K562 (cell line): ENCODE measurements around the gene ADGRB3. TPM values are rescaled to one million over a fixed set of nuclear protein-coding genes. Genes with fewer than 3 reads are reported as not detected.
A peak's percentile ranks its signal among the peaks of the same experiment; 100 is the strongest.

ENCODE experiments used
- ARID2 ChIP-seq: fragments of 450-650 bp; IDR thresholded peaks from 2 replicates; pipeline ENCODE4 v1.6.1; 2017; ENCODE audit warnings: antibody characterized with exemption, mild to moderate bottlenecking
- CC2D1A ChIP-seq: fragments of 450-650 bp; IDR thresholded peaks from 2 replicates; pipeline ENCODE4 v1.6.1; 2017; ENCODE audit warnings: mild to moderate bottlenecking
- GATAD2B ChIP-seq: fragments of 450-650 bp; IDR thresholded peaks from 2 replicates; pipeline ENCODE4 v1.6.1; 2017; ENCODE audit warnings: mild to moderate bottlenecking, borderline replicate concordance
- HLTF ChIP-seq: fragments of 450-650 bp; IDR thresholded peaks from 2 replicates; pipeline ENCODE4 v1.6.1; 2016
- ZNF766 ChIP-seq: fragments of 200-800 bp; sonication (Bioruptor generic); conservative IDR thresholded peaks from 2 replicates; pipeline ENCODE4 v1.6.1; 2016; ENCODE audit warnings: missing genetic modification characterization, missing compliant biosample characterization
- polyA plus RNA-seq, 8 experiments: library from polyadenylated mRNA; depleted of rRNA in 4 of 8; stranded (reverse) in 5 of 8; unstranded in 3 of 8; fragments of >200 nt; fragmentation: Nextera tagmentation in 2 of 8; fragmentation: Illumina TruSeq in 1 of 8; extraction: Ambion mirVana in 2 of 8; extraction: Trizol in 1 of 8; gene quantifications; 2 replicates each; pipeline versions ENCODE4 v1.2.1 to v1.2.3, GENCODE V29; 2011 to 2014; ENCODE audit warnings: inconsistent platforms in 1 of 8, missing spikeins in 1 of 8
- total RNA-seq, 7 experiments: library from RNA; depleted of rRNA in 6 of 7; stranded (reverse); fragments of >200 nt in 6 of 7; fragmentation: Illumina TruSeq in 2 of 7; extraction: Trizol in 2 of 7; gene quantifications; 2 replicates each; pipeline versions ENCODE4 v1.2.1 to v1.2.3, GENCODE V29; 2011 to 2021; ENCODE audit warnings: low replicate concordance in 1 of 7
- TF ChIP-seq, protein P1 (sequence below), 2 experiments: fragments of 450-650 bp; formaldehyde crosslinking in 1 of 2; IDR thresholded peaks; 2 replicates each; pipeline versions ENCODE4 v1.4.0 to v1.6.1; 2014 to 2020; ENCODE audit warnings: mild to moderate bottlenecking in 2 of 2, borderline replicate concordance in 1 of 2, low read depth in 1 of 2
- TF ChIP-seq, protein P2 (sequence below): IDR thresholded peaks from 2 replicates; pipeline ENCODE4 v1.6.1; 2012; ENCODE audit warnings: low read depth, low read length, improper control_type of control experiment, borderline replicate concordance
- TF ChIP-seq, protein P3 (sequence below), 2 experiments: fragments of 450-650 bp; IDR thresholded peaks; 2 replicates each; pipeline ENCODE4 v1.6.1; 2018; ENCODE audit warnings: mild to moderate bottlenecking in 2 of 2, low read depth in 1 of 2; ENCODE audit not compliant: partially characterized antibody in 2 of 2
- TF ChIP-seq, protein P4 (sequence below): fragments of 450-650 bp; formaldehyde crosslinking; IDR thresholded peaks from 2 replicates; pipeline ENCODE4 v1.4.0; 2020; ENCODE audit warnings: mild to moderate bottlenecking, moderate library complexity

Gene ADGRB3
- total and polyA plus RNA-seq, 9 of the 15 experiments (the other 6 are each of a cell fraction or from before 2014, with no cell fraction given): 0.90 to 7.8 (median 2.4) TPM

DNA sequence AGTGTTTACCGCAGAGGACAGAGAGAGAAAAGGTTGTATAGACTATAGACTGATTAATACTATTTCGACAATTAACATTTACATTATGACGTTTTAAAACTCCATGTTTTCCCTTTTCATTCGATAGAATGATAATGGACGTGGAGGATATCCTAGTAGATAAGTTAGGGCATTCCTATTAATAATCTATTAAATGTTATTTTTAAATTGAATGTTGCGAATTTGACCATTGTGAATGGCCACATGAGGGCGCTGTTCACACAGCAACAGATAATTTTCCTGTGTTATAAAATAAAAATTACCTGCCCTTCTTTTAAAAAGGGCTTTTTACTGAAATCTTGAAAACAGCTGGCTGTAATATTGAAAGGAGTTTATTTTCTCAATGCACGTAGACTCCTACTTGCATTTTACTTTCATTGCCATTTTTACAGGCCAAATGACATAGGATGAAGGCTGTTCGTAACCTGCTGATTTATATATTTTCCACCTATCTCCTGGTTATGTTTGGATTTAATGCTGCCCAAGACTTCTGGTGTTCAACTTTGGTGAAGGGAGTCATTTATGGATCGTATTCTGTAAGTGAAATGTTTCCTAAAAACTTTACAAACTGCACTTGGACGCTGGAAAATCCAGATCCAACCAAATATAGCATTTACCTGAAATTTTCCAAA lies 3.3 kb downstream of the ADGRB3 start (continued):
- TF ChIP-seq, protein P1, sequence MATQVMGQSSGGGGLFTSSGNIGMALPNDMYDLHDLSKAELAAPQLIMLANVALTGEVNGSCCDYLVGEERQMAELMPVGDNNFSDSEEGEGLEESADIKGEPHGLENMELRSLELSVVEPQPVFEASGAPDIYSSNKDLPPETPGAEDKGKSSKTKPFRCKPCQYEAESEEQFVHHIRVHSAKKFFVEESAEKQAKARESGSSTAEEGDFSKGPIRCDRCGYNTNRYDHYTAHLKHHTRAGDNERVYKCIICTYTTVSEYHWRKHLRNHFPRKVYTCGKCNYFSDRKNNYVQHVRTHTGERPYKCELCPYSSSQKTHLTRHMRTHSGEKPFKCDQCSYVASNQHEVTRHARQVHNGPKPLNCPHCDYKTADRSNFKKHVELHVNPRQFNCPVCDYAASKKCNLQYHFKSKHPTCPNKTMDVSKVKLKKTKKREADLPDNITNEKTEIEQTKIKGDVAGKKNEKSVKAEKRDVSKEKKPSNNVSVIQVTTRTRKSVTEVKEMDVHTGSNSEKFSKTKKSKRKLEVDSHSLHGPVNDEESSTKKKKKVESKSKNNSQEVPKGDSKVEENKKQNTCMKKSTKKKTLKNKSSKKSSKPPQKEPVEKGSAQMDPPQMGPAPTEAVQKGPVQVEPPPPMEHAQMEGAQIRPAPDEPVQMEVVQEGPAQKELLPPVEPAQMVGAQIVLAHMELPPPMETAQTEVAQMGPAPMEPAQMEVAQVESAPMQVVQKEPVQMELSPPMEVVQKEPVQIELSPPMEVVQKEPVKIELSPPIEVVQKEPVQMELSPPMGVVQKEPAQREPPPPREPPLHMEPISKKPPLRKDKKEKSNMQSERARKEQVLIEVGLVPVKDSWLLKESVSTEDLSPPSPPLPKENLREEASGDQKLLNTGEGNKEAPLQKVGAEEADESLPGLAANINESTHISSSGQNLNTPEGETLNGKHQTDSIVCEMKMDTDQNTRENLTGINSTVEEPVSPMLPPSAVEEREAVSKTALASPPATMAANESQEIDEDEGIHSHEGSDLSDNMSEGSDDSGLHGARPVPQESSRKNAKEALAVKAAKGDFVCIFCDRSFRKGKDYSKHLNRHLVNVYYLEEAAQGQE (IDR thresholded peaks at IDR 0.05; ENCODE audit: borderline replicate concordance): peak; percentile 84
- TF ChIP-seq, protein P1 (CRISPR knock-in tag; IDR thresholded peaks at IDR 0.05; ENCODE audit: low read depth): no peak
- TF ChIP-seq, protein P2, sequence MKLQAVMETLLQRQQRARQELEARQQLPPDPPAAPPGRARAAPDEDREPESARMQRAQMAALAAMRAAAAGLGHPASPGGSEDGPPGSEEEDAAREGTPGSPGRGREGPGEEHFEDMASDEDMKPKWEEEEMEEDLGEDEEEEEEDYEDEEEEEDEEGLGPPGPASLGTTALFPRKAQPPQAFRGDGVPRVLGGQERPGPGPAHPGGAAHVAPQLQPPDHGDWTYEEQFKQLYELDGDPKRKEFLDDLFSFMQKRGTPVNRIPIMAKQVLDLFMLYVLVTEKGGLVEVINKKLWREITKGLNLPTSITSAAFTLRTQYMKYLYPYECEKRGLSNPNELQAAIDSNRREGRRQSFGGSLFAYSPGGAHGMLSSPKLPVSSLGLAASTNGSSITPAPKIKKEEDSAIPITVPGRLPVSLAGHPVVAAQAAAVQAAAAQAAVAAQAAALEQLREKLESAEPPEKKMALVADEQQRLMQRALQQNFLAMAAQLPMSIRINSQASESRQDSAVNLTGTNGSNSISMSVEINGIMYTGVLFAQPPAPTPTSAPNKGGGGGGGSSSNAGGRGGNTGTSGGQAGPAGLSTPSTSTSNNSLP: peak; percentile 81; the same call in 1 of the 2 replicates
- TF ChIP-seq, protein P3, sequence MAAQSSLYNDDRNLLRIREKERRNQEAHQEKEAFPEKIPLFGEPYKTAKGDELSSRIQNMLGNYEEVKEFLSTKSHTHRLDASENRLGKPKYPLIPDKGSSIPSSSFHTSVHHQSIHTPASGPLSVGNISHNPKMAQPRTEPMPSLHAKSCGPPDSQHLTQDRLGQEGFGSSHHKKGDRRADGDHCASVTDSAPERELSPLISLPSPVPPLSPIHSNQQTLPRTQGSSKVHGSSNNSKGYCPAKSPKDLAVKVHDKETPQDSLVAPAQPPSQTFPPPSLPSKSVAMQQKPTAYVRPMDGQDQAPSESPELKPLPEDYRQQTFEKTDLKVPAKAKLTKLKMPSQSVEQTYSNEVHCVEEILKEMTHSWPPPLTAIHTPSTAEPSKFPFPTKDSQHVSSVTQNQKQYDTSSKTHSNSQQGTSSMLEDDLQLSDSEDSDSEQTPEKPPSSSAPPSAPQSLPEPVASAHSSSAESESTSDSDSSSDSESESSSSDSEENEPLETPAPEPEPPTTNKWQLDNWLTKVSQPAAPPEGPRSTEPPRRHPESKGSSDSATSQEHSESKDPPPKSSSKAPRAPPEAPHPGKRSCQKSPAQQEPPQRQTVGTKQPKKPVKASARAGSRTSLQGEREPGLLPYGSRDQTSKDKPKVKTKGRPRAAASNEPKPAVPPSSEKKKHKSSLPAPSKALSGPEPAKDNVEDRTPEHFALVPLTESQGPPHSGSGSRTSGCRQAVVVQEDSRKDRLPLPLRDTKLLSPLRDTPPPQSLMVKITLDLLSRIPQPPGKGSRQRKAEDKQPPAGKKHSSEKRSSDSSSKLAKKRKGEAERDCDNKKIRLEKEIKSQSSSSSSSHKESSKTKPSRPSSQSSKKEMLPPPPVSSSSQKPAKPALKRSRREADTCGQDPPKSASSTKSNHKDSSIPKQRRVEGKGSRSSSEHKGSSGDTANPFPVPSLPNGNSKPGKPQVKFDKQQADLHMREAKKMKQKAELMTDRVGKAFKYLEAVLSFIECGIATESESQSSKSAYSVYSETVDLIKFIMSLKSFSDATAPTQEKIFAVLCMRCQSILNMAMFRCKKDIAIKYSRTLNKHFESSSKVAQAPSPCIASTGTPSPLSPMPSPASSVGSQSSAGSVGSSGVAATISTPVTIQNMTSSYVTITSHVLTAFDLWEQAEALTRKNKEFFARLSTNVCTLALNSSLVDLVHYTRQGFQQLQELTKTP (IDR thresholded peaks at IDR 0.05; ENCODE audit: low read depth in 1 of 2, partially characterized antibody in 2 of 2): peak in 1 of 2 experiments; percentile 33
- TF ChIP-seq HLTF (no peak), CC2D1A (peak; percentile 39; the same call in 1 of the 2 replicates), ZNF766 (0 out of 2 replicates have a peak, but pooled peaks have one; percentile 36), ARID2 (peak; percentile 35; the same call in 1 of the 2 replicates), GATAD2B (0 out of 2 replicates have a peak, but pooled peaks have one; percentile 20)
- TF ChIP-seq, protein P4, sequence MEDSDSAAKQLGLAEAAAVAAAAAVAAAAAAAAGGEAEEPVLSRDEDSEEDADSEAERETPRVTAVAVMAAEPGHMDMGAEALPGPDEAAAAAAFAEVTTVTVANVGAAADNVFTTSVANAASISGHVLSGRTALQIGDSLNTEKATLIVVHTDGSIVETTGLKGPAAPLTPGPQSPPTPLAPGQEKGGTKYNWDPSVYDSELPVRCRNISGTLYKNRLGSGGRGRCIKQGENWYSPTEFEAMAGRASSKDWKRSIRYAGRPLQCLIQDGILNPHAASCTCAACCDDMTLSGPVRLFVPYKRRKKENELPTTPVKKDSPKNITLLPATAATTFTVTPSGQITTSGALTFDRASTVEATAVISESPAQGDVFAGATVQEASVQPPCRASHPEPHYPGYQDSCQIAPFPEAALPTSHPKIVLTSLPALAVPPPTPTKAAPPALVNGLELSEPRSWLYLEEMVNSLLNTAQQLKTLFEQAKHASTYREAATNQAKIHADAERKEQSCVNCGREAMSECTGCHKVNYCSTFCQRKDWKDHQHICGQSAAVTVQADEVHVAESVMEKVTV (CRISPR knock-in tag): peak; percentile 88
